H9 (cell line): ENCODE data around the gene PAK5. TPM values are rescaled to one million over a fixed set of nuclear protein-coding genes. Genes with fewer than 3 reads are reported as not detected.

Experiments
- DNase-seq: peaks from one replicate; pipeline ENCODE4 v3.0.0-alpha.2; 2017
- H2AFZ ChIP-seq: one replicate; pipeline ENCODE4 v1.6.1; 2013; ENCODE audit warnings: mild to moderate bottlenecking, low read length, control low read depth, moderate library complexity
- H2AK5ac ChIP-seq: 2 replicates; pipeline ENCODE4 v1.6.1; 2013; ENCODE audit warnings: low read length, control low read depth, mixed read lengths; ENCODE audit not compliant: insufficient read length
- H2BK120ac ChIP-seq: one replicate; pipeline ENCODE4 v1.6.1; 2013; ENCODE audit warnings: low read depth, mild to moderate bottlenecking, low read length, control low read depth, inconsistent platforms; ENCODE audit not compliant: poor library complexity, severe bottlenecking
- H2BK12ac ChIP-seq: 2 replicates; pipeline ENCODE4 v1.6.1; 2013; ENCODE audit warnings: low read length, control low read depth, mixed read lengths, low read depth; ENCODE audit not compliant: insufficient read length
- H2BK15ac ChIP-seq: 2 replicates; pipeline ENCODE4 v1.6.1; 2013; ENCODE audit warnings: low read depth, low read length, control low read depth
- H2BK20ac ChIP-seq: one replicate; pipeline ENCODE4 v1.6.1; 2013; ENCODE audit warnings: low read depth, mild to moderate bottlenecking, low read length, control low read depth, inconsistent platforms; ENCODE audit not compliant: poor library complexity, severe bottlenecking
- H2BK5ac ChIP-seq: 2 replicates; pipeline ENCODE4 v1.6.1; 2013; ENCODE audit warnings: low read length, control low read depth, mixed read lengths; ENCODE audit not compliant: insufficient read length
- H3K14ac ChIP-seq: 2 replicates; pipeline ENCODE4 v1.6.1; 2013; ENCODE audit warnings: low read length, control low read depth; ENCODE audit not compliant: insufficient read depth
- H3K18ac ChIP-seq: 2 replicates; pipeline ENCODE4 v1.6.1; 2013; ENCODE audit warnings: low read depth, mild to moderate bottlenecking, mixed read lengths, low read length, control low read depth; ENCODE audit not compliant: insufficient read length
- H3K23ac ChIP-seq: 2 replicates; pipeline ENCODE4 v1.6.1; 2013; ENCODE audit warnings: low read length, control low read depth, mixed read lengths, low read depth; ENCODE audit not compliant: insufficient read length
- H3K23me2 ChIP-seq: 2 replicates; pipeline ENCODE4 v1.6.1; 2013; ENCODE audit warnings: low read depth, mild to moderate bottlenecking, mixed read lengths, low read length, control low read depth; ENCODE audit not compliant: insufficient read length, poor library complexity, severe bottlenecking
- H3K27ac ChIP-seq: 2 replicates; pipeline ENCODE4 v1.5.1; 2013; ENCODE audit warnings: low read length, control low read depth, mixed read lengths, low read depth; ENCODE audit not compliant: insufficient read length
- H3K27me3 ChIP-seq: 2 replicates; pipeline ENCODE4 v1.6.1; 2013; ENCODE audit warnings: low read length, control low read depth, inconsistent platforms; ENCODE audit not compliant: insufficient read depth
- H3K4ac ChIP-seq: 2 replicates; pipeline ENCODE4 v1.6.1; 2013; ENCODE audit warnings: low read depth, mild to moderate bottlenecking, control low read depth, inconsistent platforms, low read length, moderate library complexity
- H3K4me1 ChIP-seq: 2 replicates; pipeline ENCODE4 v1.6.1; 2013; ENCODE audit warnings: low read length, control low read depth, inconsistent platforms; ENCODE audit not compliant: insufficient read depth
- H3K4me2 ChIP-seq: 2 replicates; pipeline ENCODE4 v1.6.1; 2013; ENCODE audit warnings: low read length, control low read depth, mixed read lengths; ENCODE audit not compliant: insufficient read length, insufficient read depth
- H3K56ac ChIP-seq: 2 replicates; pipeline ENCODE4 v1.6.1; 2013; ENCODE audit warnings: low read depth, mild to moderate bottlenecking, mixed read lengths, low read length, control low read depth; ENCODE audit not compliant: insufficient read length
- H3K79me1 ChIP-seq: 2 replicates; pipeline ENCODE4 v1.6.1; 2013; ENCODE audit warnings: low read depth, mild to moderate bottlenecking, moderate library complexity, low read length, control low read depth, inconsistent platforms; ENCODE audit not compliant: insufficient read depth, poor library complexity, severe bottlenecking
- H3K79me2 ChIP-seq: 2 replicates; pipeline ENCODE4 v1.6.1; 2013; ENCODE audit warnings: low read length, control low read depth, inconsistent platforms; ENCODE audit not compliant: insufficient read depth
- H3K9ac ChIP-seq: 2 replicates; pipeline ENCODE4 v1.6.1; 2013; ENCODE audit warnings: low read length, control low read depth, mixed read lengths; ENCODE audit not compliant: insufficient read length; ENCODE audit errors: extremely low read depth
- H3K9me3 ChIP-seq: one replicate; pipeline ENCODE4 v1.6.1; 2013; ENCODE audit warnings: low read depth, low read length, inconsistent platforms; ENCODE audit not compliant: control insufficient read depth
- H3T11ph ChIP-seq: one replicate; pipeline ENCODE4 v1.6.1; 2013; ENCODE audit warnings: mild to moderate bottlenecking, low read length, control low read depth, inconsistent platforms
- H4K20me1 ChIP-seq: one replicate; pipeline ENCODE4 v1.6.1; 2013; ENCODE audit not compliant: control insufficient read depth, insufficient read length, insufficient read depth
- H4K5ac ChIP-seq: 2 replicates; pipeline ENCODE4 v1.6.1; 2013; ENCODE audit warnings: low read depth, mild to moderate bottlenecking, mixed read lengths, low read length, control low read depth; ENCODE audit not compliant: insufficient read length
- H4K8ac ChIP-seq: replicated peaks from 2 replicates; pipeline ENCODE4 v1.6.1; 2013; ENCODE audit warnings: low read length, control low read depth, mixed read lengths, low read depth; ENCODE audit not compliant: insufficient read length
- H4K91ac ChIP-seq: 2 replicates; pipeline ENCODE4 v1.6.1; 2013; ENCODE audit warnings: low read depth, mild to moderate bottlenecking, moderate library complexity, mixed read lengths, low read length, control low read depth; ENCODE audit not compliant: insufficient read length
- H3K27ac Mint-ChIP-seq, 3 experiments: 2 replicates in 2 of 3; 3 replicates in 1 of 3; pipeline ENCODE4 v1.8.0; 2020 to 2021; ENCODE audit warnings: mixed read lengths in 3 of 3, mild to moderate bottlenecking in 1 of 3, moderate library complexity in 1 of 3
- H3K27me3 Mint-ChIP-seq: 2 replicates; pipeline ENCODE4 v1.8.0; 2021; ENCODE audit warnings: low read depth, mild to moderate bottlenecking, moderate library complexity, mixed read lengths
- H3K36me3 Mint-ChIP-seq, 3 experiments: 2 replicates in 2 of 3; 3 replicates in 1 of 3; pipeline ENCODE4 v1.8.0; 2020 to 2021; ENCODE audit warnings: low read depth in 3 of 3, mixed read lengths in 3 of 3; ENCODE audit not compliant: insufficient read depth in 1 of 3
- H3K4me1 Mint-ChIP-seq, 2 experiments: 2 replicates each; pipeline ENCODE4 v1.8.0; 2020; ENCODE audit warnings: mixed read lengths in 2 of 2
- H3K4me3 Mint-ChIP-seq, 2 experiments: 2 replicates in 1 of 2; 3 replicates in 1 of 2; pipeline ENCODE4 v1.8.0; 2020 to 2021; ENCODE audit warnings: mild to moderate bottlenecking in 2 of 2, mixed read lengths in 2 of 2, moderate library complexity in 1 of 2
- H3K9me3 Mint-ChIP-seq, 2 experiments: 2 replicates in 1 of 2; 3 replicates in 1 of 2; pipeline ENCODE4 v1.8.0; 2020; ENCODE audit warnings: mild to moderate bottlenecking in 2 of 2, mixed read lengths in 2 of 2, moderate library complexity in 1 of 2
- CTCF ChIP-seq: fragments of 200-600 bp; sonication (generic); conservative IDR thresholded peaks from 3 replicates; pipeline ENCODE4 v1.8.0; 2021; ENCODE audit warnings: antibody characterized with exemption, mild to moderate bottlenecking
- whole genome bisulfite sequencing: extraction: QIAGEN DNeasy Blood & Tissue Kit; methylation state at CpG from one replicate; pipeline ENCODE4 v1.1.7; 2013; ENCODE audit warnings: missing lambda C conversion rate, low lambda C conversion rate, mixed read lengths; ENCODE audit not compliant: insufficient read length; ENCODE audit errors: extremely low coverage; 5-methylcytosine and 5-hydroxymethylcytosine counted together
- total RNA-seq: library from RNA; stranded (reverse); gene quantifications from 2 replicates; pipeline ENCODE4 v1.2.1, GENCODE V29; 2021

Gene PAK5
- total RNA-seq, 1 experiment from 2014 or later, result 0.20 TPM

- TF ChIP-seq CTCF, result no peak
- H3K27me3 ChIP-seq, result no peaks in the 10 kb centered on the region
- H4K8ac ChIP-seq, result no peak overlapping the region
- no peak overlapping the region for H3K18ac ChIP-seq
- no peaks in the 10 kb centered on the region for H3K9me3 ChIP-seq
- no peak overlapping the region for H3K23ac ChIP-seq
- peak overlapping the region in 1 of 3 experiments; percentile 72; a peak in 1 of 7 replicates for H3K27ac Mint-ChIP-seq
- H3K27me3 Mint-ChIP-seq, result peaks cover 11% of the 10 kb centered on the region
- H2BK5ac ChIP-seq, result no peak overlapping the region
- H3K4me1 Mint-ChIP-seq, result peaks cover 11 to 14% of the 10 kb centered on the region in 2 experiments
- no peak overlapping the region for H3K4ac ChIP-seq
- no peak overlapping the region for H2AK5ac ChIP-seq
- no peak overlapping the region for H4K5ac ChIP-seq
- H2BK20ac ChIP-seq, result no peak overlapping the region
- H2BK120ac ChIP-seq, result no peak overlapping the region
- WGBS, result no CpG with 5 or more reads among the region's 5 CpGs
- no peak overlapping the region for H2BK12ac ChIP-seq
- no peaks in the 10 kb centered on the region for H4K20me1 ChIP-seq
- H2AFZ ChIP-seq, result no peak overlapping the region
- no peak overlapping the region for H3K27ac ChIP-seq
- no peak overlapping the region for H3K4me2 ChIP-seq
- H3K14ac ChIP-seq, result no peak overlapping the region
- H3K23me2 ChIP-seq, result no peaks in the 10 kb centered on the region
- no peak for DNase-seq
- no peak overlapping the region for H2BK15ac ChIP-seq
- H4K91ac ChIP-seq, result no peak overlapping the region
- no peak overlapping the region for H3T11ph ChIP-seq
- H3K56ac ChIP-seq, result no peak overlapping the region
- no peaks in the 10 kb centered on the region; a peak in 1 of 5 replicates for H3K9me3 Mint-ChIP-seq
- H3K9ac ChIP-seq, result no peak overlapping the region
- no peaks in the 10 kb centered on the region for H3K4me1 ChIP-seq
- no peaks in the 10 kb centered on the region for H3K79me1 ChIP-seq
- H3K36me3 Mint-ChIP-seq, result no peaks in the 10 kb centered on the region
- H3K4me3 Mint-ChIP-seq, result no peak overlapping the region
- H3K79me2 ChIP-seq, result no peaks in the 10 kb centered on the region
Observed at GRCh38 chr20:9831032-9831431, 7.8 kb downstream of the PAK5 start.
